Measurements from ENCODE around the gene FBXO28.

The FBXO28 gene

DNA sequence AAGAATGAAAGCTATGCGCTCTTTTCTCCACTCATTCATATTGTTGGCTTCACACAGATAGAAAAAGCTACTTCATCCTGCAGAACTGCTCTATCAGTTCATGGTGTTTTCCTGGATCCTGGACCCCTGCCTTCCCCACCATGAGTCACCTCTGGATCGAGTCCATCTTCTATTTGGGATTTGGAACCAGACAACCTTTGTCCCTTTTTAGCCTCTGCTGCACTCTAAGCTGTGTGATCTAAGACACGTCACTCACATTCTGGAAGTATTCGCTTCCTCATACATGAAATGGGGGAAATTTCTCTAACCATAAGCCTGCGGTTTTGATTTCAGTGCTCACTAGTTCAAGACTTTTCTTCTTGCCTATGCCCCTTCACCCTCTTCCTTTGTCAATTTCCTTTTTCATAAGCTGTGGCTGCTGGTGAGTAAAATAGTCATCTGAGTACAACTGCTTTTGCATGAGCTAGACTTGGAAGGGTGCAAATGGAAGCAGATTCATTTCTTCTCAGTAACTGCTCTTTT, 55.0 kb downstream of the FBXO28 start:
- Histone ChIP-seq H3K27ac (ENCODE audit: low read depth, low read length) (peak overlapping the region; percentile 87), H3K27me3 (ENCODE audit: control insufficient read depth in 5 of 5, insufficient read depth in 4 of 5, low read length in 5 of 5) (no peaks in the 10 kb centered on the region), H3K4me1 (ENCODE audit: control insufficient read depth in 5 of 5, insufficient read depth in 5 of 5, low read length in 5 of 5) (peaks cover 4 to 21% (median 18%) of the 10 kb centered on the region in 5 donors), H3K4me3 (ENCODE audit: low read depth in 1 of 5, low read length in 5 of 5) (peak overlapping the region in 3 of 5 donors; percentile 14 to 32 (median 17)), H3K36me3 (ENCODE audit: control insufficient read depth in 5 of 5, insufficient read depth in 5 of 5, low read length in 5 of 5) (no peaks in the 10 kb centered on the region), H3K9me3 (ENCODE audit: control insufficient read depth in 5 of 5, low read length in 5 of 5) (no peaks in the 10 kb centered on the region), H3K9ac (ENCODE audit: low read length in 5 of 5) (peak overlapping the region in 4 of 5 donors; percentile 12 to 44 (median 28))

DNA sequence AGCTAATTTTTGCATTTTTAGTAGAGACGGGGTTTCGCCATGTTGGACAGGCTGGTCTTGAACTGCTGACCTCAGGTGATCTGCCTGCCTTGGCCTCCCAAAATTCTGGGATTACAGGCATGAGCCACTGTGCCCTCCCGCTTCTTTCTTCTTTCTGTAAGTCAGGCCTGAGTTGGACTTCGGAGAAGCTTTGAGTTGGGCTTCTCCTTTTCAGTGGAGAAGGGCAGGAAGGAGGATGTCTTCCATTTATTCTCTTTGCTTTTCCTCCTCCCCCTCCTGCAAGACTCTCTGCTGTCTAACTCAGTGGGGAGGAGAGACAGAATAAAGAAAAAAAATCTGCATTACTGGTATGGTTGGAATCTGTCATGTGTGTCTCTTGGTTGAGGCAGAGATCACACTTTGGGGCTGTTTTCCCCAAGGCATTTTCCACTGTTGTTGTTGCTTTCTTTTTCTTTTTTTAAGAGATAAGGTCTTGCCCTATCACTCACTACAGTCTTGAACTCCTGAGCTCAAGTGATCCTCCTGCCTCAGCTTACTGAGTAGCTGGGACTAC, 55.9 kb downstream of the FBXO28 start:
- no peak overlapping the region for H3K9ac ChIP-seq (ENCODE audit: low read length in 5 of 5)
- no peaks in the 10 kb centered on the region for H3K9me3 ChIP-seq (ENCODE audit: control insufficient read depth in 5 of 5, low read length in 5 of 5)
- H3K27ac ChIP-seq (ENCODE audit: low read depth, low read length) = peak overlapping the region; percentile 87
- peaks cover 4 to 21% (median 18%) of the 10 kb centered on the region in 5 donors for H3K4me1 ChIP-seq (ENCODE audit: control insufficient read depth in 5 of 5, insufficient read depth in 5 of 5, low read length in 5 of 5)
- H3K36me3 ChIP-seq (ENCODE audit: control insufficient read depth in 5 of 5, insufficient read depth in 5 of 5, low read length in 5 of 5) = no peaks in the 10 kb centered on the region
- no peak overlapping the region for H3K4me3 ChIP-seq (ENCODE audit: low read depth in 1 of 5, low read length in 5 of 5)
- no peaks in the 10 kb centered on the region for H3K27me3 ChIP-seq (ENCODE audit: control insufficient read depth in 5 of 5, insufficient read depth in 4 of 5, low read length in 5 of 5)

DNA sequence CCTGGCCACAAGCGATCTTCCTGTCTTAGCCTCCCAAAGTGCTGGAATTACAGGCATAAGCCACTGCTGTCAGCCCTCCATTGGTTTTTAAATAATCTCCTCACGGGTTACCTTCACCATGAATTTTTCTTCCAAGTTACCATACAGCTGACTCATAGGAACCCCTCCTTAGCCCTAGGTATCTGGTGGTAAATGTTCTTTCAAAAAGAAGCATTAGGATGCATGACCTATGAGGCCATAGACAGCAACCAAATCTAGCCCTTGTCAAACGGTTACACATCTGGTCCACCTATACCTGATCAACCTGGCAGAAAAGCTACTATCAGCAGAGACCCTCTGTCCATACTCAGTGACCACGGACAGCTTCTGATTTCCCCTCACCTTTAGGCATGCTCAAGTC, 56.4 kb downstream of the FBXO28 start:
- Histone ChIP-seq H3K27me3 (ENCODE audit: control insufficient read depth in 5 of 5, insufficient read depth in 4 of 5, low read length in 5 of 5) (no peaks in the 10 kb centered on the region), H3K4me3 (ENCODE audit: low read depth in 1 of 5, low read length in 5 of 5) (no peak overlapping the region), H3K27ac (ENCODE audit: low read depth, low read length) (peak overlapping the region; percentile 87), H3K36me3 (ENCODE audit: control insufficient read depth in 5 of 5, insufficient read depth in 5 of 5, low read length in 5 of 5) (no peaks in the 10 kb centered on the region), H3K4me1 (ENCODE audit: control insufficient read depth in 5 of 5, insufficient read depth in 5 of 5, low read length in 5 of 5) (peaks cover 4 to 21% (median 18%) of the 10 kb centered on the region in 5 donors), H3K9me3 (ENCODE audit: control insufficient read depth in 5 of 5, low read length in 5 of 5) (no peaks in the 10 kb centered on the region), H3K9ac (ENCODE audit: low read length in 5 of 5) (no peak overlapping the region)

DNA sequence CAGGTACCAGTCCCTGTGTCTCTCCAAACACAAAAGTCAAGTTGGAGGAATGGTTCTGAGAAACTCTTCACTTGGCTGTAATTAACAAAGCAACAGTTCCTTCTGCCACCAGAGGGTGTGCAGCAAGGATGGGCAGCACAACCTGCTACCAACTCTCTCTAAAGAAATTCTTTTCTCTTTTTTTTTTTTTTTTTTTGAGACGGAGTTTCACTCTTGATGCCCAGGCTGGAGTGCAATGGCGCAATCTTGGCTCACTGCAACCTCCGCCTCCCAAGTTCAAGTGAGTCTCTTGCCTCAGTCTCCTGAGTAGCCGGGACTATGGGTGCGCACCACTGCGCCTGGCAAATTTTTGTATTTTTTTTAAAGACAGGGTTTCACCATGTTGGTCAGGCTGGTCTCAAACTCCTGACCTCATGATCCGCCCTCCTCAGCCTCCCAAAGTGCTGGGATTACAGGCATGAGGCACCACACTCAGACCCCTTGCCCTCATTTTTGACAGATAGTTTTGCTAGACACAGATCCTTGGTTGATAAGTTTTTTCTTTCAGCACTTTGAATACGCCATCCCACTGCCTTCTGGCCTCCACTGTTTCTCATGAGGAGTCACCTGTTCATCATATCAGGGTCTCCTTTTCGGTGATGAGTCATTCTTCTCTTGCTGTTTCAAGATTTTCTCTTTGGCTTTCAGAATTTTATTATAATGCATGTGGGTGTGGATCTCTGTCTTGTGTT, 57.0 kb downstream of the FBXO28 start:
- H3K4me1 ChIP-seq (ENCODE audit: control insufficient read depth in 5 of 5, insufficient read depth in 5 of 5, low read length in 5 of 5) = peaks cover 4 to 27% (median 21%) of the 10 kb centered on the region in 5 donors
- no peaks in the 10 kb centered on the region for H3K27me3 ChIP-seq (ENCODE audit: control insufficient read depth in 5 of 5, insufficient read depth in 4 of 5, low read length in 5 of 5)
- H3K27ac ChIP-seq (ENCODE audit: low read depth, low read length) = no peak overlapping the region
- H3K9ac ChIP-seq (ENCODE audit: low read length in 5 of 5) = no peak overlapping the region
- no peaks in the 10 kb centered on the region for H3K36me3 ChIP-seq (ENCODE audit: control insufficient read depth in 5 of 5, insufficient read depth in 5 of 5, low read length in 5 of 5)
- no peak overlapping the region for H3K4me3 ChIP-seq (ENCODE audit: low read depth in 1 of 5, low read length in 5 of 5)
- no peaks in the 10 kb centered on the region for H3K9me3 ChIP-seq (ENCODE audit: control insufficient read depth in 5 of 5, low read length in 5 of 5)

DNA sequence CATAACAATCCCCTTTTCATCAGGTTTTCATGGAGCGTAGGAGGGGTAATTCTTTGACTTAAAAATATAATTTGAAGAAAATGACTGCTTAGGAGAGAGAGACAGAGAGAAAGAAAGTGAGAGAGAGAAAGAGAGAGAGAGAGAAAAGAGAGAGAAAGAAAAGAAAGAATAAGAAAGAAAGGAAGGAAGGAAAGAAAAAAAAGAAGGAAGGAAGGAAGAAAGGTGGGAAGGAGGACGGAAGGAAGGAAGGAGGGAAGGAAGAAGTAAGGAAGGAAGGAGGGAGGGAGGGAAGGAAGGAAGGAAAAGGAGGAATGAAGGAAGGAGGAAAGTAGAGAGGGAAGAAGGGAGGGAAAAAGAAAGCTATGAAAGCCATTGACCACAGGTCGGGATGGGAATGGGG, 58.3 kb downstream of the FBXO28 start:
- peaks cover 4 to 28% (median 22%) of the 10 kb centered on the region in 5 donors for H3K4me1 ChIP-seq (ENCODE audit: control insufficient read depth in 5 of 5, insufficient read depth in 5 of 5, low read length in 5 of 5)
- no peaks in the 10 kb centered on the region for H3K36me3 ChIP-seq (ENCODE audit: control insufficient read depth in 5 of 5, insufficient read depth in 5 of 5, low read length in 5 of 5)

DNA sequence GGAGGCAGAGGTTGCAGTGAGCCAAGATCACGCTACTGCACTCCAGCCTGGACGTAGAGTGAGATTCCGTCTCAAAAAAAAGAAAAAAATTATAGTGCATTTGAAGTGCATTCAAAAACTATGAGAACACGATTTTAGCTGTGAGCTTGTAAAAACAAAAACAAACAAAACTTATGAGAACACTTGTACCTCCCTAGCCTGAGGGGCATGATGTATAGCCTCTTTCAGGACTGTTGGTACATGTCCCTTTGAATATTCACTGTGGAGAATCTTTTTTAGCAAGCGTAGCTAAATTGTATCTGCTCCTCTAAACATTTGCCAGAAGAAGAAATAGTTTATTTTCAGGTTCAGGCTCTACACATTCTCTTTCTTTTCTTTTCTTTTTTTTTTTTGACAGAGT, 59.6 kb downstream of the FBXO28 start:
- Histone ChIP-seq H3K36me3 (ENCODE audit: control insufficient read depth in 5 of 5, insufficient read depth in 5 of 5, low read length in 5 of 5) (no peaks in the 10 kb centered on the region), H3K9me3 (ENCODE audit: control insufficient read depth in 5 of 5, low read length in 5 of 5) (no peaks in the 10 kb centered on the region), H3K27ac (ENCODE audit: low read depth, low read length) (no peak overlapping the region), H3K27me3 (ENCODE audit: control insufficient read depth in 5 of 5, insufficient read depth in 4 of 5, low read length in 5 of 5) (no peaks in the 10 kb centered on the region), H3K4me1 (ENCODE audit: control insufficient read depth in 5 of 5, insufficient read depth in 5 of 5, low read length in 5 of 5) (peaks cover 4 to 24% (median 21%) of the 10 kb centered on the region in 5 donors), H3K9ac (ENCODE audit: low read length in 5 of 5) (no peak overlapping the region), H3K4me3 (ENCODE audit: low read depth in 1 of 5, low read length in 5 of 5) (no peak overlapping the region)

More for the DNA sequence above, 58.3 kb downstream of the FBXO28 start:
- Histone ChIP-seq H3K9ac (ENCODE audit: low read length in 5 of 5) (no peak overlapping the region), H3K9me3 (ENCODE audit: control insufficient read depth in 5 of 5, low read length in 5 of 5) (no peaks in the 10 kb centered on the region), H3K4me3 (ENCODE audit: low read depth in 1 of 5, low read length in 5 of 5) (no peak overlapping the region), H3K27me3 (ENCODE audit: control insufficient read depth in 5 of 5, insufficient read depth in 4 of 5, low read length in 5 of 5) (no peaks in the 10 kb centered on the region), H3K27ac (ENCODE audit: low read depth, low read length) (no peak overlapping the region)

DNA sequence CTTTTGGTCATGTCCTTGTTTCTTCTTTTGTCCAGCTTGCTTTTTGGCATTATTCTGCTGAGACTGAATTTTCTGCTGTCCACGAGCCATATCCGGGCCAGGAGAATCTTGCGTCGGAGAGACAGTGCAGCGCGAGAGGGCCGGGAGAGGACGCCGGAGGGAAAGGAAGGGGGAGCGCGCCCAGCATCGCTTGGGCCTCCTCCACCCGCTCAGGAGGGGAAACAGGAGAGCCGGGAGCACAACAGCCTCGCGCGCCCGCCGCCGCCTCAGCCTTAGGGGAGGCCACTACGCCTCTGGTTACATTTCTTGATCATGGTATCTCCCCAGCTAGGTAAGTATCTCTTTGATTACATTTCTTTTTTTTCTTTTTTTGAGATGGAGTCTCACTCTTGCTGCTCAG, 61.7 kb downstream of the FBXO28 start:
- Histone ChIP-seq H3K4me3 (ENCODE audit: low read depth in 1 of 5, low read length in 5 of 5) (peak overlapping the region in 2 of 5 donors; percentile 21 to 48), H3K27ac (ENCODE audit: low read depth, low read length) (no peak overlapping the region)

DNA sequence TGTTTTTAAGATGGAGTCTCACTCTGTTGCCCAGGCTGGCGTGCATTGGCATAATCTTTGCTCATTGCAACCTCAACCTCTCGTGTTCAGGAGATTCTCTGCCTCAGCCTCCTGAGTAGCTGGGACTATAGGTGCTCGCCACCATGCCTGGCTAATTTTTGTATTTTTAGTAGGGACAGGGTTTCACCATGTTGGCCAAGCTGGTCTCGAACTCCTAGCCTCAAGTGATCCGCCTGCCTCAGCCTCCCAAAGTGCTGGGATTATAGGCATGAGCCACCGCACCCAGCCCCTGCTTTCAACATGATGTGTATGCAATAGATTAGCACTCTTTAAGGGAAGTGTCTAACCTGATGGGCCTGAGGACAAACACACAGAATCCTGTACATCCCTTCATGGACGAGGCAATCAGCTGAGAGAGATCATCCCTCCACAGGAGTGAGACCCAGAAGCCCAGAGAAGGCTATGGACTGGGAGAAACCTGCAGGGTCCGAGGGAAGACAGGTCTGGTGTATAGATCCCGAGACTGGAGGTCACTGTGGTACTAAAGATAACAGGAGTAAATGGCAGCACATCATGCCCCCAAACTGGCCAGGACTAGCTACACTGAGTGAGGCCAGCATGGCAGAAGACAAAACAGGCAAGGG, 63.6 kb downstream of the FBXO28 start:
- Histone ChIP-seq H3K27ac (ENCODE audit: low read depth, low read length) (no peak overlapping the region), H3K9ac (ENCODE audit: low read length in 5 of 5) (no peak overlapping the region), H3K4me1 (ENCODE audit: control insufficient read depth in 5 of 5, insufficient read depth in 5 of 5, low read length in 5 of 5) (peaks cover 2 to 11% (median 4%) of the 10 kb centered on the region in 5 donors), H3K4me3 (ENCODE audit: low read depth in 1 of 5, low read length in 5 of 5) (no peak overlapping the region), H3K9me3 (ENCODE audit: control insufficient read depth in 5 of 5, low read length in 5 of 5) (no peaks in the 10 kb centered on the region), H3K27me3 (ENCODE audit: control insufficient read depth in 5 of 5, insufficient read depth in 4 of 5, low read length in 5 of 5) (no peaks in the 10 kb centered on the region), H3K36me3 (ENCODE audit: control insufficient read depth in 5 of 5, insufficient read depth in 5 of 5, low read length in 5 of 5) (no peaks in the 10 kb centered on the region)

More for the DNA sequence above, 61.7 kb downstream of the FBXO28 start:
- peak overlapping the region in 1 of 5 donors; percentile 21 for H3K9ac ChIP-seq (ENCODE audit: low read length in 5 of 5)
- H3K27me3 ChIP-seq (ENCODE audit: control insufficient read depth in 5 of 5, insufficient read depth in 4 of 5, low read length in 5 of 5) = no peaks in the 10 kb centered on the region
- no peaks in the 10 kb centered on the region for H3K9me3 ChIP-seq (ENCODE audit: control insufficient read depth in 5 of 5, low read length in 5 of 5)
- peaks cover 0 to 7% (median 4%) of the 10 kb centered on the region in 5 donors for H3K4me1 ChIP-seq (ENCODE audit: control insufficient read depth in 5 of 5, insufficient read depth in 5 of 5, low read length in 5 of 5)
- no peaks in the 10 kb centered on the region for H3K36me3 ChIP-seq (ENCODE audit: control insufficient read depth in 5 of 5, insufficient read depth in 5 of 5, low read length in 5 of 5)

DNA sequence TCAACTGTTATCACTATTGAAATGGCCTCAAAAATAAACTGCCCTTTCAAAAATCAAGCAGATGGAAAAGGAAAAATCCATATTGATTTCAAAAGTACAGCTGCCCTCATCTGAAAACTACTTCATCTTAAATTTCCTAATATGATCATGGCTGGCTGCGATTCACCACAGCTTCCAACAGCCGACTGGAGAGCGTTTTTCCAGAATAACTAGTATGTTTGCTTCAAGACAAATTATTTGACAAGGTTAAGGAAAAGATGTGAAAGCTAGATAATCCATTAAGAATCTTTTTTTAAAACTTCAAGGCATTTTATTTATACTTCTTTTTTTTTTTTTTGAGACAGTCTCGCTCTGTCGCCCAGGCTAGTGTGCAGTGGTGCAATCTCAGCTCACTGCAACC, 65.0 kb downstream of the FBXO28 start:
- no peaks in the 10 kb centered on the region for H3K36me3 ChIP-seq (ENCODE audit: control insufficient read depth in 5 of 5, insufficient read depth in 5 of 5, low read length in 5 of 5)
- H3K4me1 ChIP-seq (ENCODE audit: control insufficient read depth in 5 of 5, insufficient read depth in 5 of 5, low read length in 5 of 5) = peaks cover 3 to 15% (median 6%) of the 10 kb centered on the region in 5 donors
- H3K9ac ChIP-seq (ENCODE audit: low read length in 5 of 5) = no peak overlapping the region
- no peaks in the 10 kb centered on the region for H3K27me3 ChIP-seq (ENCODE audit: control insufficient read depth in 5 of 5, insufficient read depth in 4 of 5, low read length in 5 of 5)
- H3K4me3 ChIP-seq (ENCODE audit: low read depth in 1 of 5, low read length in 5 of 5) = no peak overlapping the region
- H3K27ac ChIP-seq (ENCODE audit: low read depth, low read length) = no peak overlapping the region
- H3K9me3 ChIP-seq (ENCODE audit: control insufficient read depth in 5 of 5, low read length in 5 of 5) = no peaks in the 10 kb centered on the region
